ENCODE results near the gene GAPVD1.
"Not testable (repeated sequence)": the region's sequence is repeated elsewhere in the genome, so short reads cannot be mapped to it uniquely, and the experiment has no call there.

The GAPVD1 gene

GRCh38 chr9:125246261-125246667 is 15.4 kb upstream of the GAPVD1 start:
- 88 to 93% methylated on average over 6 of the region's 6 CpGs for WGBS, 2 experiments
- Histone ChIP-seq H3K36me3 (ENCODE audit: control insufficient read depth, insufficient read depth, low read length) (no peaks in the 10 kb centered on the region), H3K27me3 (ENCODE audit: control insufficient read depth, insufficient read depth, low read length, poor library complexity, severe bottlenecking) (no peaks in the 10 kb centered on the region), H3K27ac (ENCODE audit: insufficient read depth, low read depth, low read length, poor library complexity, severe bottlenecking) (no peak overlapping the region), H3K4me1 (ENCODE audit: control insufficient read depth, insufficient read depth, low read length) (no peaks in the 10 kb centered on the region), H3K4me3 (ENCODE audit: insufficient read depth, low read depth, low read length) (no peak overlapping the region), H3K9me3 (ENCODE audit: control insufficient read depth, low read length) (no peaks in the 10 kb centered on the region)

- no peaks in the 10 kb centered on the region for H3K4me1 ChIP-seq (ENCODE audit: control insufficient read depth, insufficient read depth, low read length)
- H3K36me3 ChIP-seq (ENCODE audit: control insufficient read depth, insufficient read depth, low read length) = no peaks in the 10 kb centered on the region
- no peak overlapping the region for H3K27ac ChIP-seq (ENCODE audit: insufficient read depth, low read depth, low read length, poor library complexity, severe bottlenecking)
- no peaks in the 10 kb centered on the region for H3K9me3 ChIP-seq (ENCODE audit: control insufficient read depth, low read length)
- no peaks in the 10 kb centered on the region for H3K27me3 ChIP-seq (ENCODE audit: control insufficient read depth, insufficient read depth, low read length, poor library complexity, severe bottlenecking)
- H3K4me3 ChIP-seq (ENCODE audit: insufficient read depth, low read depth, low read length) = no peak overlapping the region
These were observed 7.4 kb upstream of the GAPVD1 start for GRCh38 chr9:125254231-125254630.

GRCh38 chr9:125255781-125256391 is 5.7 kb upstream of the GAPVD1 start:
- Histone ChIP-seq H3K4me3 (ENCODE audit: insufficient read depth, low read depth, low read length) (no peak overlapping the region), H3K4me1 (ENCODE audit: control insufficient read depth, insufficient read depth, low read length) (no peaks in the 10 kb centered on the region), H3K27me3 (ENCODE audit: control insufficient read depth, insufficient read depth, low read length, poor library complexity, severe bottlenecking) (no peaks in the 10 kb centered on the region), H3K9me3 (ENCODE audit: control insufficient read depth, low read length) (no peaks in the 10 kb centered on the region), H3K27ac (ENCODE audit: insufficient read depth, low read depth, low read length, poor library complexity, severe bottlenecking) (no peak overlapping the region), H3K36me3 (ENCODE audit: control insufficient read depth, insufficient read depth, low read length) (no peaks in the 10 kb centered on the region)
- WGBS, 2 experiments = 63 to 79% methylated on average over 2 of the region's 2 CpGs

DNA sequence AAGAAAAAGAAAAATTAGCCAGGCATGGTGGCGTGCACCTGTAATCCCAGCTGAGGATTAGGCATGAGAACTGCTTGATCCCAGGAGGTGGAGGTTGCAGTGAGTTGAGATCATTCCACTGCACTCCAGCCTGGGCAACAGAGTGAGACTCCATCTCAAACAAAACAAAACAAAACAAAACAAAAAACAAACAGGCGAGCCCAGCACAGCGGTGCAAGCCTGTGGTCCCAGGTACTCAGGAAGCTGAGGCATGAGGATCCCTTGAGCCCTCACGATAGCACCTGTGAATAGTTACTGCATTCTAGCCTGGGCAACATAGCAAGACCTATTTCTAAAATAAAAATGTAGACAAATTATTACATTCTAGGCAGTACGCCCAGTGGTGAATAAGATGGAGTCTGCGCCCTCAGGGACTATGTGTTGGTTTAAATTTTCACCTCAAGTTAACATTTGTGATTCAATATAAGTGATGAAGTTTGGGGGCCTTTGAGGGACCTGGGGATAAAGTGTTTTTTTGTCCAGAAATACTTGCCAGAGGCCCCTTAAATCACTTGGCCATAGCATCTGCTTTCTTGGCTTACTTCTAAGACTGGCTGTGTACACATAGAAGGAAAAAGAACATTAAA is 3.4 kb upstream of the GAPVD1 start:
- Histone ChIP-seq H3K36me3 (ENCODE audit: control insufficient read depth, insufficient read depth, low read length) (no peaks in the 10 kb centered on the region), H3K4me3 (ENCODE audit: insufficient read depth, low read depth, low read length) (no peak overlapping the region), H3K27ac (ENCODE audit: insufficient read depth, low read depth, low read length, poor library complexity, severe bottlenecking) (no peak overlapping the region), H3K9me3 (ENCODE audit: control insufficient read depth, low read length) (no peaks in the 10 kb centered on the region), H3K4me1 (ENCODE audit: control insufficient read depth, insufficient read depth, low read length) (peaks cover 6% of the 10 kb centered on the region), H3K27me3 (ENCODE audit: control insufficient read depth, insufficient read depth, low read length, poor library complexity, severe bottlenecking) (no peaks in the 10 kb centered on the region)
- 89 to 90% methylated on average over 6 of the region's 6 CpGs for WGBS, 2 experiments

DNA sequence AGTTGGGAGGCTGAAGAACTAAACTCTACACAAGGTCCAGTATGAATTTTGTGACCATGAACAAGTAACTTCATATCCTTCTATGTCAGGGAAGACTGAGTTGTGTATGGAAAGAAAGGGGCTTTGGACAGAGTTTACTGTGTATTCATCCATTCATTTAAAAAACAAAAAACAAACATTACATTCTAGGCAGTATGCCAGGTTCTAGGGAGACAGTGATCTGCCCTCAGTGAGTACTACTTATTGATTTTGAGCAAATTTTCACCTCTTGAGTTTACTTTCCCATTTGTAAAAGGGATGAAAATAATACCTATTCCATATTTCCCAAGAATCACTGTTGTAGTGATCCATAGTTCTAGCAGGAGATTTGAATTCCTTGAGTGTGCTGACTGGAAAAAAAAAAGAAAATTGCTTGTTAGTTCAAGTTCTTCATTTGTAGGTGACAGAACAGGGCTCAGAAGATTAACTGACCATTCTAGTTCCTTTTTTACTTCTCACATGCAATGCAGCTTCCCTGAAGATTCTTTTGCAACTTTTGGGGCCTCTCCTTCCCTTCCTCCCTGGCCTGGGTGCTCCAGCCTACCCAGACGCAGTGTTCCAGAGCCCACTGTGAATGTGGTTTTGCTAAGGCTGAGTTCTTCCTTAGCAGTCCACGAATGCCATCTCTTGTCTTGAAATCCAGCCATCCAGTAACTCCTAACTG is 2.6 kb upstream of the GAPVD1 start:
- H3K27ac ChIP-seq (ENCODE audit: insufficient read depth, low read depth, low read length, poor library complexity, severe bottlenecking) = no peak overlapping the region
- H3K4me3 ChIP-seq (ENCODE audit: insufficient read depth, low read depth, low read length) = no peak overlapping the region
- H3K27me3 ChIP-seq (ENCODE audit: control insufficient read depth, insufficient read depth, low read length, poor library complexity, severe bottlenecking) = no peaks in the 10 kb centered on the region
- H3K36me3 ChIP-seq (ENCODE audit: control insufficient read depth, insufficient read depth, low read length) = no peaks in the 10 kb centered on the region
- 72 to 83% methylated on average over 2 of the region's 2 CpGs for WGBS, 2 experiments
- H3K9me3 ChIP-seq (ENCODE audit: control insufficient read depth, low read length) = no peaks in the 10 kb centered on the region
- H3K4me1 ChIP-seq (ENCODE audit: control insufficient read depth, insufficient read depth, low read length) = peaks cover 6% of the 10 kb centered on the region

DNA sequence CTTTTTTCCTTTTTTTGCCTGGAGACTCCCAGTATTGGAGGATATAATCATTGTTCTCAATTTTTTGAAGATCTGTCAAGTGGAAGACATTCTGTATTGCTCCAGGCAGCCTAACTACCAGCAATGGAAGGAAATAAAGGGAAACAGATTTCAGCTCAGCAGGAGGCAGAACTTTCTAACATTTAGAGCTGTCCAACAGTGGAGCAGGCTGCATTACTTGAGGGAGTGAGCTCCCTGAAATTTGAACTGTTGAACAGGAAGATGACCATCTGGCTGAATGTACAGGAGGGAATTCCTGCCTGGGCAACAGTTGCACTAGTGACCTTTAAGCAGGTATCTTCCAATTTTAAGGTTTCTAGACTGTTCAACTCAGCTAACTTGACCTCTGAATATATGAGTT is 1.1 kb upstream of the GAPVD1 start:
- no peak overlapping the region for H3K27ac ChIP-seq (ENCODE audit: insufficient read depth, low read depth, low read length, poor library complexity, severe bottlenecking)
- no peaks in the 10 kb centered on the region for H3K9me3 ChIP-seq (ENCODE audit: control insufficient read depth, low read length)
- no peak overlapping the region for H3K4me3 ChIP-seq (ENCODE audit: insufficient read depth, low read depth, low read length)
- H3K36me3 ChIP-seq (ENCODE audit: control insufficient read depth, insufficient read depth, low read length) = no peaks in the 10 kb centered on the region
- H3K27me3 ChIP-seq (ENCODE audit: control insufficient read depth, insufficient read depth, low read length, poor library complexity, severe bottlenecking) = no peaks in the 10 kb centered on the region
- peaks cover 6% of the 10 kb centered on the region for H3K4me1 ChIP-seq (ENCODE audit: control insufficient read depth, insufficient read depth, low read length)

DNA sequence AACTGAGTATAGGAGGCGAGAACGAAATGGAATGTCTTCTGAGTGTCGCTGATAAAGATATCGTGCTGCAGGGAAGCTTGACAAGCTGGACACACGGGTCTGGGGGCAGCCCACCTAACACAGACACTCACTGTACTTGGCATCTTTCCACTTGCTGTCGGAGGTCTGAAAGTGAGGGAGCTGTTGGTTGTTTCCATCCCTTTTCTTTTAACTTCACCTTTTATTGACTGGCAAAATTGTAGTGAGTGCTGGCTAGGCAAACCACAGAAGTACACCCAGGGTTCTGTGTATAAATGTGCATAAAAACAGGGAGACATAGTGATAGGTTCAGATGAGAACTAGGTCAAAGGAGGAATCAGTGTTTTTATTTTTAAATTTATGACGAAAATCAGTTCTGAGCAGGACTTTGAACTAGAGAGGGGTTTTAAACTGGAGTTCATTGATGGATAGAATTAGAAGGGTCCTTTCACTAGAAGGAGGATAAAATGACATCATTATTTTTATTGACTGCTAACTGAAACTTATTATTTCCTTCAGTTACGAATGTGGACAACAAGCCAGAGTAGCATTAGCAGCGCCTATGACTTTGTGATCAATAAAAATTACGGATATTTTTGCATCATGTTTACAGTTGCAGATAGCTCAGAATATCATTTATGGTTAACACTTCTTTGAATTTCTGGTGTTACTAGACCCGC is 817 bp downstream of the GAPVD1 start:
- H3K4me1 ChIP-seq (ENCODE audit: control insufficient read depth, insufficient read depth, low read length) = peaks cover 6% of the 10 kb centered on the region
- H3K27ac ChIP-seq (ENCODE audit: insufficient read depth, low read depth, low read length, poor library complexity, severe bottlenecking) = no peak overlapping the region
- H3K9me3 ChIP-seq (ENCODE audit: control insufficient read depth, low read length) = no peaks in the 10 kb centered on the region
- H3K4me3 ChIP-seq (ENCODE audit: insufficient read depth, low read depth, low read length) = peak overlapping the region; percentile 98
- H3K36me3 ChIP-seq (ENCODE audit: control insufficient read depth, insufficient read depth, low read length) = no peaks in the 10 kb centered on the region
- WGBS, 2 experiments = 35 to 41% methylated on average over 10 to 11 of the region's 11 CpGs
- H3K27me3 ChIP-seq (ENCODE audit: control insufficient read depth, insufficient read depth, low read length, poor library complexity, severe bottlenecking) = no peaks in the 10 kb centered on the region

DNA sequence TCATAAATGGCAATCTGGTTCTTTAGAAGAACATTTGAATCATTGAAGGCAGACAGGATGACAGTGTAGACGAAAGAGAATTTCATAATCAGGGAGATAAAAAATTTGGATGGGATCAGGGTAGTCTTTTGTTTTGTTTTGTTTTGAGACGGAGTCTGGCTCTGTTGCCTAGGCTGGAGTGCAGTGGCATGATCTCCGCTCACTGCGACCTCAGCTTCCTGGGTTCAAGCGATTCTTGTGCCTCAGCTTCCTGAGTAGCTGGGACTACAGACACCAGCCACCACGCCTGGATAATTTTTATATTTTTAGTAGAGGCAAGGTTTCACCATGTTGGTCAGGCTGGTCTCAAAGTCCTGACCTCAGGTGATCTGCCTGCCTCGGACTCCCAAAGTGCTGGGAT is 2.4 kb downstream of the GAPVD1 start:
- WGBS, 2 experiments = 94 to 95% methylated on average over 7 of the region's 7 CpGs

DNA sequence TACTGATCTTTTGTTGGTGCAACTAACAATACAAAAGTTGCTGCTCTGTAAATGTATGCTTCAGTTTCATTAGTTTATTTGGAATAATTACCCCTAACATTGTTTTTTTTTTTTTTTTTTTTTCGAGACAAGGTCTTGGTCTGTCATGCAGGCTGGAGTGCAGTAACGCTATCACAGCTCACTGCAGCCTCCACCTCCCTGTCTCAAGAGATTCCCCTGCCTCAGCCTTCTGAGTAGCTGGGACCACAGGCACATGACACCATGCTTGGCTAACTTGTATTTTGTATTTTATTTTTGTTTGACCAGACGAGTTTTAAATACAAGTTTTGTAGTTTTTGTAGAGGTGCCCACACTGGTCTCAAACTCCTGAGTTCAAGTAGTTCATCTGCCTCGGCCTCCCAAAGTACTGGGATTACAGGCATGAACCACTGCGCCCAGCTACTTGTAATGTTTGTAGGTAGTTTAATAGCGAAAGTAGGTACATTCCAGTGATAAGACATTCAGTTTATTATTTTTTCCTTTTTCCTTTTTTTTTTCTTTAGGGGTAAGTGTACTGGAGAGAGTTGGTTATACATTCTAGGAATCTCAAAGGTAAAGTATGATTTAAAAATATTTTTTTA is 6.9 kb downstream of the GAPVD1 start:
- H3K4me1 ChIP-seq (ENCODE audit: control insufficient read depth, insufficient read depth, low read length) = no peaks in the 10 kb centered on the region
- no peaks in the 10 kb centered on the region for H3K9me3 ChIP-seq (ENCODE audit: control insufficient read depth, low read length)
- H3K27me3 ChIP-seq (ENCODE audit: control insufficient read depth, insufficient read depth, low read length, poor library complexity, severe bottlenecking) = no peaks in the 10 kb centered on the region
- no peak overlapping the region for H3K4me3 ChIP-seq (ENCODE audit: insufficient read depth, low read depth, low read length)
- no peak overlapping the region for H3K27ac ChIP-seq (ENCODE audit: insufficient read depth, low read depth, low read length, poor library complexity, severe bottlenecking)
- H3K36me3 ChIP-seq (ENCODE audit: control insufficient read depth, insufficient read depth, low read length) = no peaks in the 10 kb centered on the region
- 95 to 96% methylated on average over 5 of the region's 6 CpGs for WGBS, 2 experiments

More for the DNA sequence above, 2.4 kb downstream of the GAPVD1 start:
- not testable (repeated sequence) for H3K9me3 ChIP-seq (ENCODE audit: control insufficient read depth, low read length); H3K27ac ChIP-seq (ENCODE audit: insufficient read depth, low read depth, low read length, poor library complexity, severe bottlenecking); H3K4me3 ChIP-seq (ENCODE audit: insufficient read depth, low read depth, low read length); H3K4me1 ChIP-seq (ENCODE audit: control insufficient read depth, insufficient read depth, low read length); H3K27me3 ChIP-seq (ENCODE audit: control insufficient read depth, insufficient read depth, low read length, poor library complexity, severe bottlenecking); H3K36me3 ChIP-seq (ENCODE audit: control insufficient read depth, insufficient read depth, low read length)

DNA sequence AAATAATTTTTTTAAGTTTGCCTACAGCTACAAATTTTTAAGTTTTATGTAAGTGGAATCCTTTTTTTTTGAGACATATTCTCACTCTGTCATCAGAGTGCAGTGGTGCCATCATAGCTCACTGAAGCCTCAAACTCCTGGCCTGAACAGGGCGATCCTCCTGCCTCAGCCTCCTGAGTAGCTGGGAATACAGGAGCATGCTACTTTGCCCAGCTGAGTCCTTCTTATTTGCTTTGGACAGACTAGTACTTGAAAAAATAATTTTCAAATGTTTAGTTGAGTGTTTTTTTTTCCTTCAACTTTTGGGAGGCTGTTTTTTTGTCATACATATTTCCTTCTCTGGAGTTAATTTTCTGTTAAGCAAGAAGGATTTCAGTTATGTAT is 7.4 kb downstream of the GAPVD1 start:
- no peaks in the 10 kb centered on the region for H3K9me3 ChIP-seq (ENCODE audit: control insufficient read depth, low read length)
- no peaks in the 10 kb centered on the region for H3K36me3 ChIP-seq (ENCODE audit: control insufficient read depth, insufficient read depth, low read length)
- no peak overlapping the region for H3K4me3 ChIP-seq (ENCODE audit: insufficient read depth, low read depth, low read length)
- H3K4me1 ChIP-seq (ENCODE audit: control insufficient read depth, insufficient read depth, low read length) = no peaks in the 10 kb centered on the region
- H3K27ac ChIP-seq (ENCODE audit: insufficient read depth, low read depth, low read length, poor library complexity, severe bottlenecking) = no peak overlapping the region
- H3K27me3 ChIP-seq (ENCODE audit: control insufficient read depth, insufficient read depth, low read length, poor library complexity, severe bottlenecking) = no peaks in the 10 kb centered on the region
- 91 to 98% methylated on average over 1 of the region's 1 CpG for WGBS, 2 experiments

All from ectodermal cell (in vitro differentiated cells).